OCI-LY1 (cell line): ENCODE measurements around the gene KDM4B.

Experiments used
- EZH2 ChIP-seq: fragments of 200-600 bp; sonication (generic), shearing (Covaris generic); IDR thresholded peaks from 2 replicates; pipeline ENCODE4 v1.8.0; 2017; ENCODE audit warnings: borderline replicate concordance, mixed run types, mild to moderate bottlenecking, antibody characterized with exemption, low read length, moderate library complexity, mixed read lengths
- TF ChIP-seq, protein P1 (sequence below): fragments of 200-600 bp; sonication (generic), shearing (Covaris generic); IDR thresholded peaks from 2 replicates; pipeline ENCODE4 v1.5.1; 2017; ENCODE audit warnings: mild to moderate bottlenecking, antibody characterized with exemption, low read length, moderate library complexity, mixed read lengths

DNA sequence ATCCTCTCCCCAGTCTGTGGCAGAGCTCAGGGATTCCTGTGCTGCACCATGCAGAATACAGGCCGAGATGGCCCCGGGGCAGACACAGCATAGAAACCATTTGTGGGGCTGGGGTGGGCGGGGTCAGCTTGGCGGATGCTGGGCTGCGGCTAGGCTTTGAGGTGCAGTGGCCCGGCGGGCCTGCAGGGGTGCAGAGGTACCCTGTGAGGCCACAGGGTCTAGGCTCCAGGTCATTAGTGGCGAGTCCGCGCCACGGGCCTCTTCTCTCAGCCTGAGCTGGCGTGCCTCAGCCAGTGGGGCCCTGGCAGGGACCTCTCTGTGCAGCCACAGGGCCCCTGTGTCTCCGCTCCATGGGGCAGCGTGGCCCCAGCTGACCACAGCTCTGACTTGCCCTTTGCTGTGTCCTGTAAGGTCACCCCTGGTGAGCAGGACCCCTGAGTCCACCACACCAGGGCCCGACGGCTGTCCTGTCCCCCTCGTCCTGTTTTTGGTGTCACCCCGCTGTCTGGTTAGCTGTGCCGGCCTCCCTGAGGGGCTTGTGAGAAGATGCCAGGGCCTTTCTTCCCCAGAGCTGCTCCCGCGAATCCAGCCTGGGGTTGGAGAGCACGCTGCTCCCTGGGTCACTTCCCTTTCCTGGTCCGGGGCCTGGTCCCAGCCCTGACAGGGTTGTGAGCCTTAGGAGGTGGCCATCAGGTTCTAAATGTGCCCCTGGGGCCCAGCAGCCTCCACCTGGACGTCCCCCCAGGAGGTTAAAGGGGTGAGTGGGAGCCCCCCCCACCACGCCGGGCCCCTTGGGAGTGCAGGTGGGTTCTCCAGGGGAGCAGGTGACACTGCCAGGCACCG lies 12.1 kb downstream of the KDM4B start:
- TF ChIP-seq, protein P1, sequence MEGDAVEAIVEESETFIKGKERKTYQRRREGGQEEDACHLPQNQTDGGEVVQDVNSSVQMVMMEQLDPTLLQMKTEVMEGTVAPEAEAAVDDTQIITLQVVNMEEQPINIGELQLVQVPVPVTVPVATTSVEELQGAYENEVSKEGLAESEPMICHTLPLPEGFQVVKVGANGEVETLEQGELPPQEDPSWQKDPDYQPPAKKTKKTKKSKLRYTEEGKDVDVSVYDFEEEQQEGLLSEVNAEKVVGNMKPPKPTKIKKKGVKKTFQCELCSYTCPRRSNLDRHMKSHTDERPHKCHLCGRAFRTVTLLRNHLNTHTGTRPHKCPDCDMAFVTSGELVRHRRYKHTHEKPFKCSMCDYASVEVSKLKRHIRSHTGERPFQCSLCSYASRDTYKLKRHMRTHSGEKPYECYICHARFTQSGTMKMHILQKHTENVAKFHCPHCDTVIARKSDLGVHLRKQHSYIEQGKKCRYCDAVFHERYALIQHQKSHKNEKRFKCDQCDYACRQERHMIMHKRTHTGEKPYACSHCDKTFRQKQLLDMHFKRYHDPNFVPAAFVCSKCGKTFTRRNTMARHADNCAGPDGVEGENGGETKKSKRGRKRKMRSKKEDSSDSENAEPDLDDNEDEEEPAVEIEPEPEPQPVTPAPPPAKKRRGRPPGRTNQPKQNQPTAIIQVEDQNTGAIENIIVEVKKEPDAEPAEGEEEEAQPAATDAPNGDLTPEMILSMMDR = no peak
- TF ChIP-seq EZH2 = no peak
